ENCODE measurements around the gene TM4SF1.
A peak's percentile ranks its signal among the peaks of the same experiment; 100 is the strongest.

The TM4SF1 gene

GRCh38 chr3:149368674-149369497 lies 8.6 kb downstream of the TM4SF1 start:
- H3K27ac ChIP-seq (ENCODE audit: low read depth in 2 of 2, low read length in 2 of 2): peak overlapping the region; percentile 44 to 59
- no peaks in the 10 kb centered on the region for H3K27me3 ChIP-seq (ENCODE audit: control insufficient read depth in 2 of 2, insufficient read depth in 2 of 2, low read length in 2 of 2)
- no peaks in the 10 kb centered on the region for H3K9me3 ChIP-seq (ENCODE audit: control insufficient read depth in 2 of 2, low read length in 2 of 2)
- peaks cover 14 to 48% of the 10 kb centered on the region in 2 donors for H3K4me1 ChIP-seq (ENCODE audit: control insufficient read depth in 2 of 2, insufficient read depth in 2 of 2, low read length in 2 of 2)
- H3K9ac ChIP-seq (ENCODE audit: low read depth in 1 of 2, low read length in 2 of 2): no peak overlapping the region
- no peak overlapping the region for H3K4me3 ChIP-seq (ENCODE audit: low read length in 2 of 2)
- H3K36me3 ChIP-seq (ENCODE audit: control insufficient read depth in 2 of 2, insufficient read depth in 2 of 2, low read length in 2 of 2): no peaks in the 10 kb centered on the region

- Histone ChIP-seq H3K4me1 (ENCODE audit: control insufficient read depth in 2 of 2, insufficient read depth in 2 of 2, low read length in 2 of 2) (peaks cover 14 to 48% of the 10 kb centered on the region in 2 donors), H3K27me3 (ENCODE audit: control insufficient read depth in 2 of 2, insufficient read depth in 2 of 2, low read length in 2 of 2) (no peaks in the 10 kb centered on the region)
Measured at GRCh38 chr3:149368201-149368673, 9.2 kb downstream of the TM4SF1 start.

GRCh38 chr3:149366941-149367840 lies 10.3 kb downstream of the TM4SF1 start:
- Histone ChIP-seq H3K27ac (ENCODE audit: low read depth in 2 of 2, low read length in 2 of 2) (peak overlapping the region in 1 of 2 donors; percentile 28), H3K9ac (ENCODE audit: low read depth in 1 of 2, low read length in 2 of 2) (no peak overlapping the region), H3K36me3 (ENCODE audit: control insufficient read depth in 2 of 2, insufficient read depth in 2 of 2, low read length in 2 of 2) (no peaks in the 10 kb centered on the region), H3K27me3 (ENCODE audit: control insufficient read depth in 2 of 2, insufficient read depth in 2 of 2, low read length in 2 of 2) (no peaks in the 10 kb centered on the region), H3K4me3 (ENCODE audit: low read length in 2 of 2) (no peak overlapping the region), H3K9me3 (ENCODE audit: control insufficient read depth in 2 of 2, low read length in 2 of 2) (no peaks in the 10 kb centered on the region), H3K4me1 (ENCODE audit: control insufficient read depth in 2 of 2, insufficient read depth in 2 of 2, low read length in 2 of 2) (peaks cover 14 to 44% of the 10 kb centered on the region in 2 donors)

More at GRCh38 chr3:149368201-149368673, 9.2 kb downstream of the TM4SF1 start:
- Histone ChIP-seq H3K27ac (ENCODE audit: low read depth in 2 of 2, low read length in 2 of 2) (peak overlapping the region in 1 of 2 donors; percentile 59), H3K36me3 (ENCODE audit: control insufficient read depth in 2 of 2, insufficient read depth in 2 of 2, low read length in 2 of 2) (no peaks in the 10 kb centered on the region), H3K9ac (ENCODE audit: low read depth in 1 of 2, low read length in 2 of 2) (no peak overlapping the region), H3K4me3 (ENCODE audit: low read length in 2 of 2) (no peak overlapping the region), H3K9me3 (ENCODE audit: control insufficient read depth in 2 of 2, low read length in 2 of 2) (no peaks in the 10 kb centered on the region)

- Histone ChIP-seq H3K4me1 (ENCODE audit: control insufficient read depth in 2 of 2, insufficient read depth in 2 of 2, low read length in 2 of 2) (peaks cover 12 to 38% of the 10 kb centered on the region in 2 donors), H3K9me3 (ENCODE audit: control insufficient read depth in 2 of 2, low read length in 2 of 2) (no peaks in the 10 kb centered on the region), H3K4me3 (ENCODE audit: low read length in 2 of 2) (no peak overlapping the region), H3K9ac (ENCODE audit: low read depth in 1 of 2, low read length in 2 of 2) (no peak overlapping the region), H3K27ac (ENCODE audit: low read depth in 2 of 2, low read length in 2 of 2) (no peak overlapping the region), H3K36me3 (ENCODE audit: control insufficient read depth in 2 of 2, insufficient read depth in 2 of 2, low read length in 2 of 2) (no peaks in the 10 kb centered on the region), H3K27me3 (ENCODE audit: control insufficient read depth in 2 of 2, insufficient read depth in 2 of 2, low read length in 2 of 2) (no peaks in the 10 kb centered on the region)
Measured at GRCh38 chr3:149366031-149366430, 11.4 kb downstream of the TM4SF1 start.

GRCh38 chr3:149364624-149365023 lies 12.8 kb downstream of the TM4SF1 start:
- no peak overlapping the region for H3K4me3 ChIP-seq (ENCODE audit: low read length in 2 of 2)
- peaks cover 9 to 24% of the 10 kb centered on the region in 2 donors for H3K4me1 ChIP-seq (ENCODE audit: control insufficient read depth in 2 of 2, insufficient read depth in 2 of 2, low read length in 2 of 2)
- no peak overlapping the region for H3K9ac ChIP-seq (ENCODE audit: low read depth in 1 of 2, low read length in 2 of 2)
- no peaks in the 10 kb centered on the region for H3K36me3 ChIP-seq (ENCODE audit: control insufficient read depth in 2 of 2, insufficient read depth in 2 of 2, low read length in 2 of 2)
- no peaks in the 10 kb centered on the region for H3K27me3 ChIP-seq (ENCODE audit: control insufficient read depth in 2 of 2, insufficient read depth in 2 of 2, low read length in 2 of 2)
- no peak overlapping the region for H3K27ac ChIP-seq (ENCODE audit: low read depth in 2 of 2, low read length in 2 of 2)
- H3K9me3 ChIP-seq (ENCODE audit: control insufficient read depth in 2 of 2, low read length in 2 of 2): no peaks in the 10 kb centered on the region

GRCh38 chr3:149363053-149363452 lies 14.4 kb downstream of the TM4SF1 start:
- Histone ChIP-seq H3K27me3 (ENCODE audit: control insufficient read depth in 2 of 2, insufficient read depth in 2 of 2, low read length in 2 of 2) (no peaks in the 10 kb centered on the region), H3K4me3 (ENCODE audit: low read length in 2 of 2) (no peak overlapping the region), H3K27ac (ENCODE audit: low read depth in 2 of 2, low read length in 2 of 2) (no peak overlapping the region)

GRCh38 chr3:149362366-149362765 lies 15.1 kb downstream of the TM4SF1 start:
- Histone ChIP-seq H3K36me3 (ENCODE audit: control insufficient read depth in 2 of 2, insufficient read depth in 2 of 2, low read length in 2 of 2) (no peaks in the 10 kb centered on the region), H3K9ac (ENCODE audit: low read depth in 1 of 2, low read length in 2 of 2) (no peak overlapping the region)

More at GRCh38 chr3:149363053-149363452, 14.4 kb downstream of the TM4SF1 start:
- Histone ChIP-seq H3K9me3 (ENCODE audit: control insufficient read depth in 2 of 2, low read length in 2 of 2) (no peaks in the 10 kb centered on the region), H3K4me1 (ENCODE audit: control insufficient read depth in 2 of 2, insufficient read depth in 2 of 2, low read length in 2 of 2) (peaks cover 0 to 11% of the 10 kb centered on the region in 2 donors), H3K36me3 (ENCODE audit: control insufficient read depth in 2 of 2, insufficient read depth in 2 of 2, low read length in 2 of 2) (no peaks in the 10 kb centered on the region), H3K9ac (ENCODE audit: low read depth in 1 of 2, low read length in 2 of 2) (no peak overlapping the region)

GRCh38 chr3:149356630-149357029 lies 20.8 kb downstream of the TM4SF1 start:
- Histone ChIP-seq H3K4me3 (ENCODE audit: low read length in 2 of 2) (no peak overlapping the region), H3K9me3 (ENCODE audit: control insufficient read depth in 2 of 2, low read length in 2 of 2) (no peaks in the 10 kb centered on the region), H3K27ac (ENCODE audit: low read depth in 2 of 2, low read length in 2 of 2) (peak overlapping the region in 1 of 2 donors; percentile 36), H3K36me3 (ENCODE audit: control insufficient read depth in 2 of 2, insufficient read depth in 2 of 2, low read length in 2 of 2) (no peaks in the 10 kb centered on the region), H3K4me1 (ENCODE audit: control insufficient read depth in 2 of 2, insufficient read depth in 2 of 2, low read length in 2 of 2) (peaks cover 0 to 6% of the 10 kb centered on the region in 2 donors), H3K27me3 (ENCODE audit: control insufficient read depth in 2 of 2, insufficient read depth in 2 of 2, low read length in 2 of 2) (no peaks in the 10 kb centered on the region), H3K9ac (ENCODE audit: low read depth in 1 of 2, low read length in 2 of 2) (no peak overlapping the region)

More at GRCh38 chr3:149362366-149362765, 15.1 kb downstream of the TM4SF1 start:
- H3K4me1 ChIP-seq (ENCODE audit: control insufficient read depth in 2 of 2, insufficient read depth in 2 of 2, low read length in 2 of 2): peaks cover 0 to 8% of the 10 kb centered on the region in 2 donors
- no peak overlapping the region for H3K4me3 ChIP-seq (ENCODE audit: low read length in 2 of 2)
- no peaks in the 10 kb centered on the region for H3K9me3 ChIP-seq (ENCODE audit: control insufficient read depth in 2 of 2, low read length in 2 of 2)
- H3K27me3 ChIP-seq (ENCODE audit: control insufficient read depth in 2 of 2, insufficient read depth in 2 of 2, low read length in 2 of 2): no peaks in the 10 kb centered on the region
- H3K27ac ChIP-seq (ENCODE audit: low read depth in 2 of 2, low read length in 2 of 2): no peak overlapping the region

GRCh38 chr3:149356044-149356592 lies 21.3 kb downstream of the TM4SF1 start:
- H3K4me1 ChIP-seq (ENCODE audit: control insufficient read depth in 2 of 2, insufficient read depth in 2 of 2, low read length in 2 of 2): peaks cover 0 to 6% of the 10 kb centered on the region in 2 donors

More at GRCh38 chr3:149356044-149356592, 21.3 kb downstream of the TM4SF1 start:
- Histone ChIP-seq H3K27me3 (ENCODE audit: control insufficient read depth in 2 of 2, insufficient read depth in 2 of 2, low read length in 2 of 2) (no peaks in the 10 kb centered on the region), H3K9me3 (ENCODE audit: control insufficient read depth in 2 of 2, low read length in 2 of 2) (no peaks in the 10 kb centered on the region), H3K4me3 (ENCODE audit: low read length in 2 of 2) (no peak overlapping the region), H3K27ac (ENCODE audit: low read depth in 2 of 2, low read length in 2 of 2) (peak overlapping the region; percentile 27 to 36), H3K36me3 (ENCODE audit: control insufficient read depth in 2 of 2, insufficient read depth in 2 of 2, low read length in 2 of 2) (no peaks in the 10 kb centered on the region), H3K9ac (ENCODE audit: low read depth in 1 of 2, low read length in 2 of 2) (no peak overlapping the region)
